ENCODE data around the gene GLDC.

- TF ChIP-seq, protein P1, sequence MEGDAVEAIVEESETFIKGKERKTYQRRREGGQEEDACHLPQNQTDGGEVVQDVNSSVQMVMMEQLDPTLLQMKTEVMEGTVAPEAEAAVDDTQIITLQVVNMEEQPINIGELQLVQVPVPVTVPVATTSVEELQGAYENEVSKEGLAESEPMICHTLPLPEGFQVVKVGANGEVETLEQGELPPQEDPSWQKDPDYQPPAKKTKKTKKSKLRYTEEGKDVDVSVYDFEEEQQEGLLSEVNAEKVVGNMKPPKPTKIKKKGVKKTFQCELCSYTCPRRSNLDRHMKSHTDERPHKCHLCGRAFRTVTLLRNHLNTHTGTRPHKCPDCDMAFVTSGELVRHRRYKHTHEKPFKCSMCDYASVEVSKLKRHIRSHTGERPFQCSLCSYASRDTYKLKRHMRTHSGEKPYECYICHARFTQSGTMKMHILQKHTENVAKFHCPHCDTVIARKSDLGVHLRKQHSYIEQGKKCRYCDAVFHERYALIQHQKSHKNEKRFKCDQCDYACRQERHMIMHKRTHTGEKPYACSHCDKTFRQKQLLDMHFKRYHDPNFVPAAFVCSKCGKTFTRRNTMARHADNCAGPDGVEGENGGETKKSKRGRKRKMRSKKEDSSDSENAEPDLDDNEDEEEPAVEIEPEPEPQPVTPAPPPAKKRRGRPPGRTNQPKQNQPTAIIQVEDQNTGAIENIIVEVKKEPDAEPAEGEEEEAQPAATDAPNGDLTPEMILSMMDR (IDR thresholded peaks at IDR 0.05) = no peak
- no peak for TF ChIP-seq POLR2AphosphoS5 (IDR thresholded peaks at IDR 0.05; ENCODE audit: low read depth, low read length)
- TF ChIP-seq, protein P2, sequence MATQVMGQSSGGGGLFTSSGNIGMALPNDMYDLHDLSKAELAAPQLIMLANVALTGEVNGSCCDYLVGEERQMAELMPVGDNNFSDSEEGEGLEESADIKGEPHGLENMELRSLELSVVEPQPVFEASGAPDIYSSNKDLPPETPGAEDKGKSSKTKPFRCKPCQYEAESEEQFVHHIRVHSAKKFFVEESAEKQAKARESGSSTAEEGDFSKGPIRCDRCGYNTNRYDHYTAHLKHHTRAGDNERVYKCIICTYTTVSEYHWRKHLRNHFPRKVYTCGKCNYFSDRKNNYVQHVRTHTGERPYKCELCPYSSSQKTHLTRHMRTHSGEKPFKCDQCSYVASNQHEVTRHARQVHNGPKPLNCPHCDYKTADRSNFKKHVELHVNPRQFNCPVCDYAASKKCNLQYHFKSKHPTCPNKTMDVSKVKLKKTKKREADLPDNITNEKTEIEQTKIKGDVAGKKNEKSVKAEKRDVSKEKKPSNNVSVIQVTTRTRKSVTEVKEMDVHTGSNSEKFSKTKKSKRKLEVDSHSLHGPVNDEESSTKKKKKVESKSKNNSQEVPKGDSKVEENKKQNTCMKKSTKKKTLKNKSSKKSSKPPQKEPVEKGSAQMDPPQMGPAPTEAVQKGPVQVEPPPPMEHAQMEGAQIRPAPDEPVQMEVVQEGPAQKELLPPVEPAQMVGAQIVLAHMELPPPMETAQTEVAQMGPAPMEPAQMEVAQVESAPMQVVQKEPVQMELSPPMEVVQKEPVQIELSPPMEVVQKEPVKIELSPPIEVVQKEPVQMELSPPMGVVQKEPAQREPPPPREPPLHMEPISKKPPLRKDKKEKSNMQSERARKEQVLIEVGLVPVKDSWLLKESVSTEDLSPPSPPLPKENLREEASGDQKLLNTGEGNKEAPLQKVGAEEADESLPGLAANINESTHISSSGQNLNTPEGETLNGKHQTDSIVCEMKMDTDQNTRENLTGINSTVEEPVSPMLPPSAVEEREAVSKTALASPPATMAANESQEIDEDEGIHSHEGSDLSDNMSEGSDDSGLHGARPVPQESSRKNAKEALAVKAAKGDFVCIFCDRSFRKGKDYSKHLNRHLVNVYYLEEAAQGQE (IDR thresholded peaks at IDR 0.05; ENCODE audit: insufficient read depth in 1 of 2, low read depth in 2 of 2, low read length in 1 of 2) = no peak
- TF ChIP-seq SIN3A (IDR thresholded peaks at IDR 0.05; ENCODE audit: borderline replicate concordance, insufficient read depth, low read depth, low read length) = no peak
- TF ChIP-seq TCF7L2 (IDR thresholded peaks at IDR 0.05; ENCODE audit: low read depth, low read length) = no peak
Observed at GRCh38 chr9:6616951-6617602, 28.5 kb downstream of the GLDC start.

All from Panc1 (cell line).